Measurements from ENCODE around the gene GCAT.

GCAT gene

DNA sequence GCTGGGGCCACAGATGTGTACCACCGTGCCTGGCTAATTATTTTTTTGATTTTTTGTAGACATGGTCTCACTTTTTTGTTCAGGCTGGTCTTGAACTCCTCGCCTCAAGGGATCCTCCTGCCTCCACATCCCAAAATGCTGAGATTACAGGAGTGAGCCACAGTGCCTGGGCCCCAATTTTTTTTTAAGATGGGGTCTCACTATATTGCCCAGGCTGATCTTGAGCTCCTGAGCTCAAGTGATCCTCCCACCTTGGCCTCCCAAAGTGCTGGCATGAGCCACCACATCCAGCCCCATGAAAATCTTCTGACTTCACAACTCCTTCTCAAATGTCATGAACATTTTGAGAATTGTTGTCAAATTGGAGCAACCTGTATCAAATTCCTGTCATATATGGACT, 38.7 kb downstream of the GCAT start:
- DNase-seq: no peak

DNA sequence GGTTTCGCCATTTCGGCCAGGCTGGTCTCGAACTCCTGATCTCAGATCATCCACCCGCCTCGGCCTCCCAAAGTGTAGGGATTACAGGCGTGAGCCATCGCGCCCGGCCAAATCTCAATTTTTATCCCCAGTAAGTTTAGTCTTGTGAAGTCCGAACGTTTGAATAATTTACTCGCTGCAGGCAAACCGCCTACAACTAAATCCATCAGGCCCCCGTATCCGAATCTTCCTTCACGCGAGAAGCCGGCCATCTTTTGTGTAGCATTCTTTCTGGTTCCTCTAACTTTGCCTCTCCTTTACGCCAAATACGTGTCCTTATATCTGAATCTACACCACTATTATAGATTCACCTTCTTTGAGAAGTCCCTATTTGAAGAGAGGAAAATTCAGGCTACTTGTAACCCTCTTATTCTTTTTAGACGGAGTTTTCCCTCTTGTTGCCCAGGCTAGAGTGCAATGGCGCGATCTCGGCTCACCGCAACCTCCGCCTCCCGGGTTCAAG, 40.9 kb downstream of the GCAT start:
- DNase-seq: peak; percentile 4

DNA sequence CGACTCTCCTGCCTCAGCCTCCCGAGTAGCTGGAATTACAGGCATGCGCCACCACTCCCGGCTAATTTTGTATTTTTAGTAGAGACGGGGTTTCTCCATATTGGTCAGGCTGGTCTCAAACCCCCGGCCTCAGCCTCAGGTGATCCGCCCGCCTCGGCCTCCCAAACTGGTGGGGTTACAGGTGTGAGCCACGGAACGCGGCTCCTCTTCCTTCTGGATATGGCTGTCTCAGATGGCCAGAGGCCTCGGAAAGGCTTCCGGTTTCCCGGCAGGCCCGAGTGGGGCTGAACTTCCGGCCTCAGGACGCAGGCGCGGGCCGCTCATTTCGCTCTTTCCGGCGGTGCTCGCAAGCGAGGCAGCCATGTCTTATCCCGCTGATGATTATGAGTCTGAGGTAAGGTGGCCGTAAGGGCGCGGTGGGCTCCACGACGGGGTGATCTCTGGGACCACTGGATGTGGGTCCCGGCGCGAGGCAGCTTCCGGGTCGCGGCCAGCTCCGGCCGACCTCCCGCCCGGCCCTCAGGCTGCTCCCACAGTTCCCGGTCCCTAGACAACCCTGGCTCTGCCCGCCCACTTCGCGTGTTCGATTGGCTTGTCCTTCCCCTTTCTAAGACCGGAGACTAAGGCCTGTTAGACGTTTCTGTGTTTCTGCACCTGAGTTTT, 41.5 kb downstream of the GCAT start, which contains the start of gene EIF3L:
Gene EIF3L (plus strand): TSS at position 331 of the 663 bp plus-strand sequence. CDS start 31 bp downstream, at position 362.
- DNase-seq: peak; percentile 84

DNA sequence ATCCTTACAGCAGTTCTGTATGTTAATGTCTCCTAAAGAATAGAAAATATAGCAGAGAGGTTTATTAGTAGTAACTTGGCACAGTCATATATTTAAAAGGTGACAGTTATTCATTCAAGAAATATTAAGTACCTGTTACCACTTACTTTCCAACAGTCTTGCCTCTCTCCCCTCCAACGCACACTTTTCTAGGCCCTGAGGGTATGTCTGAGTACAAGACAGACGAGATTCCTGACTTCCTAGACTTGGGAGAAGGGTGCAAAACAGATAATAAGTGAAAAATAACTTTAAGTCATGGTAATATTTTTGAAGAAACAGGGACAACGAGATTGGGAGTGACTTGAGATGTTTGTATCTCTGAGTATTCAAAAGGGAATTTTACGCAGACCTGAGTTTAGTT, 43.1 kb downstream of the GCAT start:
- no peak for DNase-seq

DNA sequence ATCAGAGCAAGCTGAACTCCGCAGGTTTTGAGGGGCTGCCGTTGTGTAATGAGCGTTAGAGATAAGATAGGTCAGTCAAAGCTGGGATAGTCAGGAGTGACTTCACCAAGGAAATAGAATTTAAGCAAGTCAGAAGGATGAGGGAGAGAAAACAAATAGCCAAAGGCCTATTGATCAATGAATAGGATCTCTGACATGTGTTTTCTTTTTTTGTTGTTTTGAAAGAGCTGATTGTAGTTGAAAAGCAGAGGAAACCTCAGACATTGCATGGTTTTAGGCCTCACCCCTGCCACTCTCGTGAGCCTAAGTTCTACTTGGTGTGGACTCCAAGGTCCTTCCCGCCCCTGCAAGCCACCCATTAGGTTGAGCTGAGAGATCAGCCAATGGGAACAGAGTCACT, 44.7 kb downstream of the GCAT start:
- DNase-seq: no peak

DNA sequence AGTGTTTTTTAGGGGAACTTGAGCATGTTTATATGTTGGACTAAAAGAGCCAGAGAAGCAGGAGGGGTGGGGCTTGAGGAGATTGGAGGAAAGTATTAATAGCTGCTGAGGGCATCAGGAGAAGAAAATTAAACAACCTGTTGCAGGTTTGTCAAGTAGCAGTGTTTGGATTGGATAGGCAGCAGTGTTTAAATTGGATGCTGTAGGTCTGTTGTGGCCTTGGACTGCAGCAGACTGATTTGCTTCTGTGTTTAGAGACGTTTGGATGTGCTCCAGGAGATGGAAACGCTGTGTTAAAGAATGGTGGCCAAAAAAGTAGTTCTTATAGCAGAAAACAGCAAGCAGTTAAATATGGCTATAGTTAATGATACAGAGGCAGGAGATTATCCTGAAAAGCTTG, 47.2 kb downstream of the GCAT start:
- DNase-seq: no peak

DNA sequence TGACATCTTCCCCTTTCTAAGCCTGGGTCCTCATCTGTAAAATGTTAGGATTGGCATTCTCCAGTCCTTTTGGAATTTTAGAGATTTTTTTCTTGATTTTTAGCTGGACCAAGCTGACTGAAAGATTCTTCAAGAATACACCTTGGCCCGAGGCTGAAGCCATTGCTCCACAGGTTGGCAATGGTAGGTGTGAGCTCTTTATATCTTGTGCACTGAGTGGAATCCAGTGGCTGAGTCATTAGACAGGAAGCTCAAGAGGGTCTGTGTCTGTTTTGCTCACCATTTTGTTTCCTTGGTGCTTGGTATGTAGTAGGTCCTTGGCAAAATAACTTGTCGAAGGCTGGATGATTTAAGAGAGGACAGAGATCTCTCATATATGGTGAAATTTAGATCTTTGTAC, 47.7 kb downstream of the GCAT start:
- DNase-seq: no peak

DNA sequence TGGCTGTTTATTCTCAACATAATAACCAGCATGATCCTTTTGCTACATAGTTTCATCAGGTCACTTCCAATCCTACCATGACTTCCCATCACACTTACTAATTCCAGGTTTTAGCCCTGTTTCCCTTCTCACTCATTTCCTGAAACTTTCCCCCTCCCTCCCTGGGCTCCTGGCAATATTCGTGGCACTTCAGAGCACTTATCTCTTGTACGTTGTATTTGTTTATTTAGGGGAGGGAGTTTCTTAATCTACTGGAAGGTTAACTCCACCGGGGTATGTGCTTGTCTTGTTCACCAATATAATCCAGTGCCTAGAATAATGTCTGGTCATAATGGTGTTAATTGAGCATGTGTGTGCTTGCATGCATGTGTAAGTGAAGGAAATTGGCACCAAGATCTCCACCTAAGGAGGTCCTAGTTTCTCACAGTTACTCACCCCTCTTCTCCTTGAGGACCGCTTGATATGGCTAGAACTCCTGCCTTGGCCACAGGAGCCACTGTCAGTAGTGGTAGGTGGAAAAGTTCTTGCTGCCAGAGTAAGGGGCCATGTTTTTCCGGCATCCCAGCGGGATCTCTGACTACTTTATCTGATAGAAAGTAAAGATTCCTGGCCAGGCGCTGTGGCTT, 53.2 kb downstream of the GCAT start:
- DNase-seq: no peak

DNA sequence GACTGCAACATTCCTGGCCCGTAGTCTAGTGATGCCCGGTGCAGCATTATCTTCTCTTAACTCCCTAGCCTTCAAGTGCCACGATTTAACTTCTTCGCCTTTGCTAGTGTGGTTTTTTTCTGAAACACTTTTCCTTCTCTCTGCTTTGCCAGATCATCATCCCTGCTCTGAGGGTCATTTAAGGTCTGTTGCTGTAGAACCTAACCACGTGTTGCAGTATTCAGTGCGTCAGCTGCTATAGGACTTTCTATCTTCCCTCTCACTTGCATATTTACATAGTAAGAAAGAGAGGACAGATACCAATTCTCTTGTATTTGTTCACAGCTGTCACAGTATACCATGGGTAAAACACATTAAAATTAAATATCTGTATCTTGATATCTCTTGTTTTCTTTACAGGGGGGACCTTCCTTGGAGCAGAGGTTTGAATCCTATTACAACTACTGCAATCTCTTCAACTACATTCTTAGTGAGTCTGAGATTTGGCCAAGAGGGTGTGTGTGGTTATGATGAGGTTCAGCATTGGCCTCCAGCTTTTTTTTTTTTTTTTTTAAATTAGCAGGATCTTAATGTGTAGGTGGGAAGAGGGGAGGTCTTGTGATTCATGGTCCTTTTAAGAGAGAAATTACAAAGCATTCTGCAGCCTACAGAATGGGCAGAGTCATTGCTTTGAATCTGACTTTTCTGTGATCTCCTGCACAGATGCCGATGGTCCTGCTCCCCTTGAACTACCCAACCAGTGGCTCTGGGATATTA, 55.0 kb downstream of the GCAT start:
- no peak for DNase-seq

DNA sequence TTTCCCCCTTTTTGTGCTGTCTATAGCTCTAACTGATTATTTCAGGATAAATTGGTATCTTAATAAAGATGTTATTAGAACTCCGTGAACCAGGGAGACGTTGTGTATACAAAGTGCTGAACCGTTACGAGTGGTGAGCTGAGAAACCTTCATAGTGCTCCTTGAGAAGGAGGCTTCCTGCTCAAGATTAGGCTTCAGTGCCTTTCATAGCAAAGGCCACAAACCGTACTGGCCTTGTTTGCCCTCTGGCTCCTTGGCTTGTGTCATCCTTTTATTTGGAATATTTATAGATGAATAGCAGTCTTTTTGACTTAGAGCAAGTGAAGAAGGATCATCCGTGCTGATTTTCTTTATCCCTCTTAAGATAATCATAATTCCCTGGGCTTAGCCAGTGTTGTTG, 57.8 kb downstream of the GCAT start:
- no peak for DNase-seq
